HUES6 (cell line): ENCODE results near the gene GABRR2.

ENCODE experiments used
- H3K27ac ChIP-seq: 2 replicates; pipeline ENCODE4 v1.7.0; 2013; ENCODE audit warnings: low read depth, mild to moderate bottlenecking, low read length, inconsistent platforms
- H3K27me3 ChIP-seq: 2 replicates; pipeline ENCODE4 v1.6.1; 2013; ENCODE audit warnings: low read length; ENCODE audit not compliant: control insufficient read depth, insufficient read depth
- H3K36me3 ChIP-seq: 2 replicates; pipeline ENCODE4 v1.6.1; 2013; ENCODE audit warnings: low read length; ENCODE audit not compliant: control insufficient read depth, insufficient read depth
- H3K4me1 ChIP-seq: 2 replicates; pipeline ENCODE4 v1.6.1; 2013; ENCODE audit warnings: low read length; ENCODE audit not compliant: control insufficient read depth, insufficient read depth
- H3K4me3 ChIP-seq: 2 replicates; pipeline ENCODE4 v1.5.1; 2013; ENCODE audit warnings: low read depth, low read length
- H3K9ac ChIP-seq: one replicate; pipeline ENCODE4 v1.6.1; 2013; ENCODE audit warnings: mild to moderate bottlenecking, low read length
- H3K9me3 ChIP-seq: 2 replicates; pipeline ENCODE4 v1.6.1; 2013; ENCODE audit warnings: low read depth, low read length; ENCODE audit not compliant: control insufficient read depth, insufficient read depth

GABRR2 gene

DNA sequence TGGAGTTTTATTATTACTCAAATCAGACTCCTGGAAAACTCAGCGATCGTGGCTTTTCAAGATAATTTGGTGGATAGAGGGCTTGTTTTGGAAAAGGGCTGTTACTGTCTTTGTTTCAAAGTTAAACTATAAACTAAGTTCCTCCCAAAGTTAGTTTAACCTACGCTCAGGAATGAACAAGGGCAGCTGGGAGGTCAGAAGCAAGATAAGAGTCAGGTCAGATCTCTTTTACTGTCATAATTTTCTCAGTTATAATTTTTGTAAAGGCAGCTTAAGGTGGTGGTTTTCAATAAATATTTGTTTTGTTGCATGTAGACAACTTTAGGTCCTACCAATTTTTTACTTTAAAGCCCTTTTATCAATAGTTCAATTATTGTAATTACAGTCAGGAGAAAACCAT lies 9.2 kb upstream of the GABRR2 start:
- Histone ChIP-seq H3K4me1 (0 out of 2 replicates have a peak, but pooled peaks cover 8% of the 10 kb centered on the region), H3K9ac (no peak overlapping the region), H3K36me3 (peaks cover 3% of the 10 kb centered on the region), H3K27me3 (no peaks in the 10 kb centered on the region), H3K27ac (no peak overlapping the region), H3K9me3 (peaks cover 23% of the 10 kb centered on the region), H3K4me3 (no peak overlapping the region)

DNA sequence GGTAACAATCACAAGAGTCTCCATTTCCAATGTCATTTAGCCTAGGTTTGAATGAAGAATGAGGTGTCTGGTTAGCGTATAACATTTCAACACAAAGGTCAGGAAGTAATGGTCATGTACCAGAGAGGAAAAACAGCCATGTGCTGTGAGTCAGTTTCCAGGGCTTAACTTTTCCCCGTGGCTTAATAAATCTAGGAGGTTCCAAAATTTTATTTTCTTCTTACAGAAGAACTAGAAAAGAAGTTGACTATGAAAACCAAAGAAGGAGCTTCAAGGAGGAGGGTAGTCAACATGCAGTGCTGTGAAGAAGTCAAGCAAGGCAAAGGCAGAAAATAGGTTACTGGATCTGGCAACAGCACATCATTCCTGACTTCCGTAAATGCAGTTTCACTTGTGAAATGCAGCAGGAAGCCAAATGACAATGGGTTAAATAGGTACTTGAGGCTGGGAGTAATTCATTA lies 8.4 kb upstream of the GABRR2 start:
- Histone ChIP-seq H3K9me3 (peaks cover 23% of the 10 kb centered on the region), H3K27me3 (no peaks in the 10 kb centered on the region), H3K36me3 (no peaks in the 10 kb centered on the region), H3K4me3 (no peak overlapping the region), H3K4me1 (0 out of 2 replicates have a peak, but pooled peaks cover 8% of the 10 kb centered on the region), H3K27ac (no peak overlapping the region), H3K9ac (no peak overlapping the region)

DNA sequence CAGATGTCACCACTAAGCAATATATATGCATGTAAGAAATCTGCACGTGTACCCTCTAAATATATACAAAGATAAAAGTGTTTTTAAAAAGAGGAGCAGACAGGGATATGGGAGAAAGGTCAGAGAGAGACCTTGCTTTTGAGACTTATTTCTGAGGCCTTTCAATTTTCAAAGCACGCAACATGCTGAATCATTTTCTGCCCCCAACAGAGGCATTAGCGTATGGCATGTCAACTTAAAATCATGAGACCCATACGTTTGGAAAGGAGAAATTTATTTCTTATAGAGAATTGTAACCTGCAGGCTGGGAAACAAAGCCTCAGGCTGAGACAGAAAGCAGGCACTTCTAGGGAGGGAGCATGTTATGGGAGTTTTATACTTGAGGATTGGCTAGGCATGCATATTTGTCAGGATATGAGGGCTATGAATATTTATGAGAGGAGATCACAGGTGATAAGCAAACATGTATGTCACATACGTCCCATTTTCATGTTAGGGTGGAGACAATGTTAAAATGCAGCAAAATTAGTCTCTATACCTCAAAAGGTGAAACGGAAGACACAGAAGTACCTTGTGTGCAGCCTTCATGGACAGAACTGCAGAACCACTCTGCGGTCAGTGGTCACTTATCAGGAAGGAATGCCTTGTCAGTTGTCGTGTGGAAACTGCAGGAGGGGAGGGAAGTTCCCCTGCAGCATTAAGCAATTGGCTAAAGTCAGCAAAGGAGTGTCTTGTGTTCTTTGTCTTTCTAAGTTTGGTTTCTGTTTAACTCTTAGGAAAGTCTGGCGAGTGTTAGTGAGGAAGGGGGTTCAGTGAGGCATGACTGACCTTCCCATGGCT lies 6.3 kb upstream of the GABRR2 start:
- no peaks in the 10 kb centered on the region for H3K27me3 ChIP-seq
- H3K9ac ChIP-seq: no peak overlapping the region
- peaks cover 23% of the 10 kb centered on the region for H3K9me3 ChIP-seq
- H3K4me1 ChIP-seq: peaks cover 12% of the 10 kb centered on the region; the same call in 1 of the 2 replicates
- H3K36me3 ChIP-seq: no peaks in the 10 kb centered on the region
- no peak overlapping the region for H3K27ac ChIP-seq
- H3K4me3 ChIP-seq: no peak overlapping the region

DNA sequence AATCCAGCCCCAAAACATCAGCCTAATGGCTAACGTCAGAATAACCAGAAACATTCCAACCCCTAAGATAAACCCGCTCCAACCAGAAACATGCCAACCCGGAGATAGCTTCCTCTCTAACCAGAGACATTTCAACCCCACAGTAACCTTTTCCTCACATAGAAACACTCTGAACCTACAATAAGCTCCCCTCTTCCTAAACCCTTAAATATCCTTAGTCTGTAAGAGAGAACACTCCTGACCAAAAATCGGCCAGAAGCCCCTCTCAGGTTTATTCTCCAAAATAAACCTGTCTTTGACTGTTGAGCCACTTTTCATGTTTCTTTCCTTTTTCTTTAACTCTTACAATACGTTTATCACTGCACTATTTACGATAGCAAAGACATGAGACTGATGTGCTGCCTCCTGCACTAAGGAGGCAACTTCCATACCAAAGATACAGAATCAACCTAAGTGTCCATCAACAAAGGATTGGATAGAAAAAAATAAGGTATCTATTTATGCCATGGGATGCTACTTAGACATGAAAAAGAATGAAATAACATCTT lies 5.0 kb upstream of the GABRR2 start:
- Histone ChIP-seq H3K27ac (no peak overlapping the region), H3K4me1 (peaks cover 12% of the 10 kb centered on the region; the same call in 1 of the 2 replicates), H3K27me3 (no peaks in the 10 kb centered on the region), H3K36me3 (no peaks in the 10 kb centered on the region), H3K9ac (no peak overlapping the region), H3K4me3 (no peak overlapping the region; the same call in 1 of the 2 replicates), H3K9me3 (peaks cover 23% of the 10 kb centered on the region)

DNA sequence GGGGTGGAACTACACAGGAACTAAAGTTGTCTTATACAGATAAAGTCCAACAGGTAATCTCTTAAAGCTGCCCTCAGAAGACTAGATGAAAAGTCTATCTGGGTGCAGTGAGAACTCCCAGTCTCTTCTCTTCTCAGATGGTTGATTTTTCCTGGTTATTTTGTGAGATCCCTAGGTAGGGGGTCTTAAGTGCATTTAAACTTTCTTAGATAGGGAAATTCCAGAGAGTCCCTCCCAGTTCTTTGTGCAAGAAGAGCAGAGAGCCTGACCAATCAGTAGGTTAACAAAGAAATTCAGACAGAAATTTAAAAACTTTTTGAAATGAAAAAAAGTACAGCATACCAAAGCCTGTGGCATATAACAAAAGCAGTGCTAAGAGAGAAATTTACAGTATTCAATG lies 2.0 kb upstream of the GABRR2 start:
- Histone ChIP-seq H3K4me3 (no peak overlapping the region), H3K36me3 (no peaks in the 10 kb centered on the region), H3K9ac (no peak overlapping the region), H3K4me1 (peaks cover 9% of the 10 kb centered on the region), H3K9me3 (peaks cover 23% of the 10 kb centered on the region), H3K27ac (no peak overlapping the region), H3K27me3 (no peaks in the 10 kb centered on the region)

DNA sequence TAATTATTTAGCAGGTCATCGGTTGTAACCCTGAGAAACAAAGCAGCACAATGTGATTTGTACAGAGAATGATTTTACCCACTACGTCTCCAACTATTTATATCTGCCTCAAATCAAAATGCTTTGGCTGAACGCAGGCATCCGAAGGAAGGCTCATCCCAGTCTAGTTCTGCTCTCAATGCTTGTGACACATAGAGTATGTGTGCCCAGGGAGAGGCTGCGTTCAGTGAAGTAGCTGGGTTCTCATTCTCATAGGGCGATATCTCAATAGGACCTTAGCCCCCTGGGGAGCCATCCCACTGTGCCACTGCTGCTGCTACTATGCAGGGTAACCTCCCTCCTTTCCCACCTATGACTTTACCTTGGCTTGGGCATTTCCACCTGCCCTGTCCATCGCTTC lies 407 bp downstream of the GABRR2 start:
- peaks cover 20% of the 10 kb centered on the region for H3K4me1 ChIP-seq
- no peak overlapping the region for H3K27ac ChIP-seq
- no peak overlapping the region for H3K9ac ChIP-seq
- no peaks in the 10 kb centered on the region for H3K36me3 ChIP-seq
- 0 out of 2 replicates have a peak, but pooled peaks cover under 1% of the 10 kb centered on the region for H3K9me3 ChIP-seq
- H3K27me3 ChIP-seq: no peaks in the 10 kb centered on the region
- no peak overlapping the region for H3K4me3 ChIP-seq

DNA sequence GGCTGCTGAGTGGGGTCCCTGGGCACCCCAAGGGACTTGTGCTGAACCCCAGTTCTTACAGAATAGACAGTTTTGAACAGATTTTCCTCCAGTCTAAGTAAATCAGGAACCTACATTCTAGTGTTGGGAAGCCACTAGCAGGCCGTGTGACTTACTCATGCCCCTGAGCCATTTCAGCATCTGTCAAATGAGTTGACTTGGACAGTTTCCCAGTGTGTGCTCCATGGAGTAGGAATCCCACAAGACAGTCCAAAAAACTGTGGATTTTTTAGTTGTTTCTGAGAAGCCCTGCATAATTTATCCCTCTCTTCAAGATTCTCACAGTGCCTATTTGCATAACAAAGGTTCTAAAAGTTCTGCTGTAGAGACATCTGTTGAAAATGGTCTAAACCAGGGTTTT lies 2.1 kb downstream of the GABRR2 start:
- H3K27ac ChIP-seq: no peak overlapping the region
- peaks cover 20% of the 10 kb centered on the region for H3K4me1 ChIP-seq
- no peaks in the 10 kb centered on the region for H3K36me3 ChIP-seq
- H3K4me3 ChIP-seq: no peak overlapping the region
- H3K27me3 ChIP-seq: no peaks in the 10 kb centered on the region
- H3K9ac ChIP-seq: no peak overlapping the region
- no peaks in the 10 kb centered on the region for H3K9me3 ChIP-seq

DNA sequence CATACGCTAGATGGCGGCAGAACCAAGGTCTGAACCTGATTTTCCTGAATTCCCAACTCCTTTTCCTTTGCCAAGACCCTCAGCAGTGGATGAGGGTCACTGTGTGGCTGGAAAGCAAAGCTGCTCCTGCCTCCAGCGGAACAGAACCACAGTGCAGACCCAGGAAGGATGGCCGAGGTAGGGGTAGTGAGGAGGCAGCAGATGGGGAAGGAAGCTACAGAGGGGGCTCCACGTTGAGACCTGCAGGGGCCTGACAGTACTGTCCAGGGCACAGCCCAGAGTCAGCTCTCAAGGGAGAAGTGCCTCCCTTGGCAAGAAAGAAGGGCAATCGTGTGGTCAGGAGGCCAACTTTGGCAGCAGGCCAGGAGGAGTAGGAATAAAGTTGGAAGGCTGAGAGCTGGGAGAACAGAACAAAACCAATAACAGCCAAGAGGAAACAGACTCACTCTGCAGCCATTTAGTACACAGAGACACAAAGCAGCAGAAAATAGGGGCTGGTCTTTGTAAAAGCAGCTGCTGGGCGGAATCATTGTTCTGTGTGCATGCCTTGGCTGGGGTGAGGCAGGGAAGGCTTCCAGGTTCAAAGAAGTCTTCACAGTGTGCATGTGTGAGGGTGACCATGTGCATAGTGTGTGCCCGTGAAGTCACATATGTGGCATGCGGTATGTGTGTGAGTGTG lies 3.1 kb downstream of the GABRR2 start:
- no peak overlapping the region for H3K9ac ChIP-seq
- no peak overlapping the region for H3K4me3 ChIP-seq
- H3K27ac ChIP-seq: no peak overlapping the region
- H3K36me3 ChIP-seq: no peaks in the 10 kb centered on the region
- no peaks in the 10 kb centered on the region for H3K9me3 ChIP-seq
- H3K4me1 ChIP-seq: peaks cover 20% of the 10 kb centered on the region
- H3K27me3 ChIP-seq: no peaks in the 10 kb centered on the region

DNA sequence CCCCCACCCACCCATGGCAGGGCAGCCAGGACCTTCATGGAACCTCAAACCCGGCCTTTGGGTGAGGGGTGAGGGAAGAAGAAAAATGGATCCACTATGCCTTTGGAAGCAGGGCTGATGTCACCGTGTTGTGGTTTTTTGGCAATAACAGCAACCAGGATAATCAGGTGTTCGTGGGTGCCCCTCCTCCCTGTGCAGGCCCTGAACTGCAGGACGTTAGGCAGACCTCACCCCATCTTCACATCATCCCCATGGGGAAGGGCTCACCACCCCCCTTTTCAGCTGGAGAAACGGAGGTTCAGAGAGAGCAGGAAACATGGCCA lies 3.6 kb downstream of the GABRR2 start:
- no peaks in the 10 kb centered on the region for H3K27me3 ChIP-seq
- H3K9me3 ChIP-seq: no peaks in the 10 kb centered on the region
- H3K27ac ChIP-seq: no peak overlapping the region
- H3K4me1 ChIP-seq: peaks cover 16% of the 10 kb centered on the region; the same call in 1 of the 2 replicates
- no peak overlapping the region for H3K4me3 ChIP-seq
- no peaks in the 10 kb centered on the region for H3K36me3 ChIP-seq
- no peak overlapping the region for H3K9ac ChIP-seq

DNA sequence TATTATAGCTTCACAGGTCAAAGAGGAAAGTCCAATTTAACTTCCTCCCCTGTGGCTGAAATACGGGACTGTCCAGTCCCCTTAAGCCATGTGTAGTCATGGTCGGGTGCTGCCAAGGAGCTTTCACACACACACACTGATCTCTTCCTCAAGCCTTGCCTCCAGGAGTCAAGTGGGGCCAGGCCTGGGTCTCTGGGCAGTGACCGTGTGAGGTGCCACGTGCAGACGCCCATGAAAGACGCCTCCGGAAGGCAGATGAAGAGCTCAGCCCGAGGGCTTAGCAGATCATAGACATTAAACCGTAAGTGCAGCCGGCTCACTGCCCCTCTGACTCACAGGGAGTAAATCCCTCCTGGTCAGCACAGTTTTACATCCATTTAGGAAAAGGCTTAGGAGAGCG lies 4.2 kb downstream of the GABRR2 start:
- Histone ChIP-seq H3K9me3 (no peaks in the 10 kb centered on the region), H3K4me3 (no peak overlapping the region), H3K9ac (no peak overlapping the region), H3K27me3 (no peaks in the 10 kb centered on the region), H3K4me1 (peaks cover 16% of the 10 kb centered on the region; the same call in 1 of the 2 replicates), H3K27ac (no peak overlapping the region), H3K36me3 (no peaks in the 10 kb centered on the region)
